BLaER1 (cell line): ENCODE measurements around the gene KDM6B.

ENCODE experiments used
- H3K27ac ChIP-seq: shearing (Covaris generic); formaldehyde crosslinking; 2 replicates; pipeline ENCODE4 v1.8.1; 2022
- H3K27me3 ChIP-seq: shearing (Covaris generic); formaldehyde crosslinking; 2 replicates; pipeline ENCODE4 v1.8.1; 2022
- H3K36me3 ChIP-seq: shearing (Covaris generic); formaldehyde crosslinking; 2 replicates; pipeline ENCODE4 v1.8.1; 2022
- H3K4me1 ChIP-seq: shearing (Covaris generic); formaldehyde crosslinking; 2 replicates; pipeline ENCODE4 v1.8.1; 2022
- H3K4me2 ChIP-seq: shearing (Covaris generic); formaldehyde crosslinking; 2 replicates; pipeline ENCODE4 v1.8.1; 2022
- H3K4me3 ChIP-seq: shearing (Covaris generic); formaldehyde crosslinking; 2 replicates; pipeline ENCODE4 v1.8.1; 2022
- H3K9ac ChIP-seq: shearing (Covaris generic); formaldehyde crosslinking; 2 replicates; pipeline ENCODE4 v1.8.1; 2022
- H3K9me3 ChIP-seq: shearing (Covaris generic); formaldehyde crosslinking; 2 replicates; pipeline ENCODE4 v1.8.1; 2022
- H4K20me1 ChIP-seq: shearing (Covaris generic); formaldehyde crosslinking; 2 replicates; pipeline ENCODE4 v1.8.1; 2022
- Cebpa-rat ChIP-seq: shearing (Covaris generic); IDR thresholded peaks from 2 replicates; pipeline ENCODE4 v1.8.1; 2022

The KDM6B gene

GRCh38 chr17:7851438-7852261 is 17.6 kb downstream of the KDM6B start:
- Histone ChIP-seq H3K9me3 (no peaks in the 10 kb centered on the region), H3K27ac (no peak overlapping the region), H3K27me3 (no peaks in the 10 kb centered on the region), H3K9ac (0 out of 2 replicates have a peak overlapping the region, but pooled peaks have one; percentile 29), H4K20me1 (peaks cover 71% of the 10 kb centered on the region), H3K4me1 (peaks cover 37% of the 10 kb centered on the region), H3K4me3 (peak overlapping the region; percentile 60), H3K4me2 (peak overlapping the region; percentile 87), H3K36me3 (peaks cover 84% of the 10 kb centered on the region)
- no peak for TF ChIP-seq Cebpa-rat

- no peak overlapping the region for H3K4me3 ChIP-seq
- peaks cover 65% of the 10 kb centered on the region for H4K20me1 ChIP-seq
Observed at GRCh38 chr17:7852262-7852670, 18.2 kb downstream of the KDM6B start.

GRCh38 chr17:7852919-7853690 is 19.1 kb downstream of the KDM6B start:
- peaks cover 38% of the 10 kb centered on the region for H3K4me1 ChIP-seq
- no peaks in the 10 kb centered on the region for H3K27me3 ChIP-seq
- no peak overlapping the region for H3K9ac ChIP-seq
- H3K4me2 ChIP-seq, result no peak overlapping the region
- H3K4me3 ChIP-seq, result no peak overlapping the region
- no peak overlapping the region for H3K27ac ChIP-seq
- H3K36me3 ChIP-seq, result peaks cover 72% of the 10 kb centered on the region
- no peak for TF ChIP-seq Cebpa-rat
- no peaks in the 10 kb centered on the region for H3K9me3 ChIP-seq
- H4K20me1 ChIP-seq, result peaks cover 60% of the 10 kb centered on the region

More at GRCh38 chr17:7852262-7852670, 18.2 kb downstream of the KDM6B start:
- Histone ChIP-seq H3K9me3 (no peaks in the 10 kb centered on the region), H3K9ac (no peak overlapping the region), H3K4me1 (peaks cover 37% of the 10 kb centered on the region), H3K36me3 (peaks cover 78% of the 10 kb centered on the region), H3K4me2 (peak overlapping the region; percentile 87), H3K27ac (no peak overlapping the region), H3K27me3 (no peaks in the 10 kb centered on the region)
- TF ChIP-seq Cebpa-rat, result no peak

GRCh38 chr17:7853691-7854038 is 19.6 kb downstream of the KDM6B start:
- no peak overlapping the region for H3K9ac ChIP-seq
- peaks cover 68% of the 10 kb centered on the region for H3K36me3 ChIP-seq
- no peak overlapping the region for H3K27ac ChIP-seq
- peaks cover 44% of the 10 kb centered on the region for H3K4me1 ChIP-seq
- no peak overlapping the region for H3K4me3 ChIP-seq
- H4K20me1 ChIP-seq, result peaks cover 58% of the 10 kb centered on the region
- no peak for TF ChIP-seq Cebpa-rat
- H3K9me3 ChIP-seq, result no peaks in the 10 kb centered on the region
- H3K27me3 ChIP-seq, result no peaks in the 10 kb centered on the region
- H3K4me2 ChIP-seq, result no peak overlapping the region

- Histone ChIP-seq H3K4me3 (no peak overlapping the region), H3K27me3 (no peaks in the 10 kb centered on the region), H3K9ac (no peak overlapping the region), H3K4me1 (peaks cover 50% of the 10 kb centered on the region), H3K4me2 (no peak overlapping the region), H4K20me1 (peaks cover 52% of the 10 kb centered on the region), H3K9me3 (no peaks in the 10 kb centered on the region), H3K27ac (no peak overlapping the region), H3K36me3 (peaks cover 64% of the 10 kb centered on the region)
- TF ChIP-seq Cebpa-rat, result no peak
Observed at GRCh38 chr17:7854078-7854777, 20.2 kb downstream of the KDM6B start.

GRCh38 chr17:7854851-7855659 is 21.0 kb downstream of the KDM6B start, which contains the start of gene TMEM88:
Gene TMEM88 (plus strand): TSS chr17:7855066. CDS start chr17:7855075, 9 bp downstream.
- H3K9me3 ChIP-seq, result no peaks in the 10 kb centered on the region
- H4K20me1 ChIP-seq, result peaks cover 44% of the 10 kb centered on the region
- peaks cover 64% of the 10 kb centered on the region for H3K36me3 ChIP-seq
- peak within 1 kb of the TSS; percentile 100 for H3K4me2 ChIP-seq
- H3K9ac ChIP-seq, result peak within 1 kb of the TSS; percentile 97; the same call in 1 of the 2 replicates
- peaks cover 55% of the 10 kb centered on the region for H3K4me1 ChIP-seq
- no peaks in the 10 kb centered on the region for H3K27me3 ChIP-seq
- TF ChIP-seq Cebpa-rat, result no peak
- peak within 1 kb of the TSS; percentile 77 for H3K4me3 ChIP-seq
- peak within 1 kb of the TSS; percentile 98 for H3K27ac ChIP-seq

GRCh38 chr17:7855660-7856010 is 21.6 kb downstream of the KDM6B start:
- H3K4me3 ChIP-seq, result peak overlapping the region; percentile 77
- peaks cover 38% of the 10 kb centered on the region for H4K20me1 ChIP-seq
- H3K4me1 ChIP-seq, result peaks cover 54% of the 10 kb centered on the region
- peak overlapping the region; percentile 100 for H3K4me2 ChIP-seq
- peak overlapping the region; percentile 98 for H3K27ac ChIP-seq
- no peaks in the 10 kb centered on the region for H3K27me3 ChIP-seq
- H3K9me3 ChIP-seq, result no peaks in the 10 kb centered on the region
- TF ChIP-seq Cebpa-rat, result no peak
- peaks cover 64% of the 10 kb centered on the region for H3K36me3 ChIP-seq
- peak overlapping the region; percentile 97; the same call in 1 of the 2 replicates for H3K9ac ChIP-seq

- H3K36me3 ChIP-seq, result peaks cover 64% of the 10 kb centered on the region
- peak overlapping the region; percentile 100 for H3K4me2 ChIP-seq
- peaks cover 48% of the 10 kb centered on the region for H3K4me1 ChIP-seq
- H3K27me3 ChIP-seq, result no peaks in the 10 kb centered on the region
- peak overlapping the region; percentile 97 for H3K9ac ChIP-seq
- H3K27ac ChIP-seq, result peak overlapping the region; percentile 98
- no peak for TF ChIP-seq Cebpa-rat
- peaks cover 33% of the 10 kb centered on the region for H4K20me1 ChIP-seq
- H3K4me3 ChIP-seq, result peak overlapping the region; percentile 77
- H3K9me3 ChIP-seq, result no peaks in the 10 kb centered on the region
Observed at GRCh38 chr17:7856011-7856810, 22.2 kb downstream of the KDM6B start.
